Prostate gland (tissue), 2 donors: ENCODE data around the gene TMEM126A.

Source experiments
- CTCF ChIP-seq, 4 experiments: fragments of 200-600 bp in 2 of 4; fragments of 450-650 bp in 2 of 4; sonication (generic) in 2 of 4; IDR thresholded peaks; 1 replicate in 3 of 4; 2 replicates in 1 of 4; pipeline ENCODE4 v1.5.1; 2016 to 2019; ENCODE audit warnings: antibody characterized with exemption in 4 of 4, mild to moderate bottlenecking in 2 of 4, moderate library complexity in 2 of 4
- POLR2A ChIP-seq: fragments of 450-650 bp; IDR thresholded peaks from one replicate; pipeline ENCODE4 v1.6.1; 2016; ENCODE audit warnings: antibody characterized with exemption, mild to moderate bottlenecking

GRCh38 chr11:85704967-85705366 lies 57.2 kb downstream of the TMEM126A start:
- TF ChIP-seq POLR2A (no peak), CTCF (IDR thresholded peaks at IDR 0.05) (no peak)
